ENCODE data around the gene NUP155. TPM values are rescaled to one million over a fixed set of nuclear protein-coding genes. Genes with fewer than 3 reads are reported as not detected.

NUP155 gene
- 68.6 and 74.5 TPM in 2 replicates for total RNA-seq

GRCh38 chr5:37370864-37371726, at the start of gene NUP155:
Gene NUP155 (minus strand): TSS chr5:37371106. CDS start chr5:37370977, 129 bp downstream.

GRCh38 chr5:37379100-37379628, 8.3 kb upstream of the NUP155 start, which contains the start of gene WDR70:
Gene WDR70 (plus strand): TSS chr5:37379318. CDS start chr5:37379368, 50 bp downstream.

DNA sequence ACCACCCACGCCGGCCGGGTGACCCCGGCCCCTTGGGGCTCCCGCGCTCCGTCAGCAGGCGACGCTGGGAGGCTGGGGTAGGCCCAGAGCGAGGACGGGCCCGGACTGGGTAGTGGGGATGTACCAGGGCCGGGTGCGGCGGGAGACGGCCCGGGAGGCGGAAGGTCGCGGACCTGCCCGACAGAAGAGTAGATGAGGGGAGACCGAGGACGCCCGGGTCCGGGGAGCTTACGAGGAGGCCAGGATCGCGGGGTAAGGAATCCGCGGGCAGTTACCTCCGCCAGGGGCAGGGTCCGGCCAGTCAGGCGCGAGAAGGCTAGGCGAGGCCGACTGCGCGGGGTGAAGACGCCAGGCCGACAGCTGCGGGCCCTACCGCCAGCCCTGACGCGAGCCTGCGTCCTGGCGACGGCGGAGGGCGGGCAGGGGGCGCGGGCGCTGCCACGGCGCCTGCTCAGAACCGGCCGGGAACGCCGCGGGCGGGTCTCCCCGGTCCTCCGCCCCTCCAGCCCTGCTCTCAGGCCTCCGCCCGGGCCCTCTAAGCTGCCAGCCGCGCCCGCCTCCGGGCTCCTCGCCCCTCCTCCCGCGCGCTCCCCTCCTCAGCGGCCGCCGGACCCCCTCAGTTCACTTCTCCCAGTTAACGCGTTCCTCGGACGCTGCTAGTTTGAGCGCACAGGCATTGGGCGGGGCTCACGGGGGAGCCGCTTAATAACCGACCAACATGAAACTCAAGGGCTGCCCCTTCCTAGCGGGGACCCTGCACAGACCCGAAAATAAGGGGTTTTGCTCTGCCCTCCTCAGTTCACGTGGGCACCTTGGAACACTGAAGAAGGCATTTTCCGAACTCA, 121.7 kb downstream of the NUP155 start, which contains the start of gene CPLANE1:
CPLANE1 (minus strand) TSS at position 407 of the 845 bp plus-strand sequence. CDS start 1,678 bp downstream, outside the sequence.

Small RNA genes lying within 50 kb of the gene (small RNA-seq; reads per million reads assigned to genes)
- gene RNU7-75P, result not detected

Other genes with a start within 250 kb of the NUP155 start
- 30.8 and 31.4 TPM in 2 replicates for gene CPLANE1, start 121.7 kb downstream of the NUP155 start, total RNA-seq
- gene WDR70, start 8.2 kb upstream of the NUP155 start, total RNA-seq, result 38.1 and 46.8 TPM in 2 replicates